Left lung (tissue), 10 donors: ENCODE measurements around the gene RFTN1. TPM values are rescaled to one million over a fixed set of nuclear protein-coding genes. Genes with fewer than 3 reads are reported as not detected.
A peak's percentile ranks its signal among the peaks of the same experiment; 100 is the strongest.

ENCODE experiments used
- ATAC-seq: fragments of 200-7000 bp; cut with Tn5 transposase; one replicate; pipeline ENCODE4 v1.9.1; 2020; ENCODE audit warnings: moderate library complexity
- DNase-seq, 4 donors: peaks; one replicate each; pipeline ENCODE4 v3.0.0-alpha.2; 2013 to 2020
- H3K27ac ChIP-seq, 2 donors: fragments of 200-600 bp; sonication (generic) in 1 of 2; one replicate each; pipeline versions ENCODE4 v1.5.0 to v1.8.0; 2020 to 2021
- H3K27me3 ChIP-seq, 2 donors: fragments of 200-600 bp; sonication (generic) in 1 of 2; one replicate each; pipeline versions ENCODE4 v1.5.0 to v1.8.0; 2020 to 2021
- H3K36me3 ChIP-seq, 2 donors: fragments of 200-600 bp; sonication (generic) in 1 of 2; one replicate each; pipeline versions ENCODE4 v1.5.0 to v1.8.0; 2020 to 2021
- H3K4me1 ChIP-seq, 2 donors: fragments of 200-600 bp; one replicate each; pipeline ENCODE4 v1.8.0; 2021
- H3K4me3 ChIP-seq, 2 donors: fragments of 200-600 bp; sonication (generic) in 1 of 2; one replicate each; pipeline versions ENCODE4 v1.5.0 to v1.8.0; 2020 to 2021; ENCODE audit warnings: mild to moderate bottlenecking in 1 of 2
- H3K9me3 ChIP-seq, 2 donors: fragments of 200-600 bp; sonication (generic) in 1 of 2; one replicate each; pipeline versions ENCODE4 v1.5.0 to v1.8.0; 2020 to 2021
- intact Hi-C, 2 donors: fragments of 100-400 bp; cut with DNase I; formaldehyde crosslinking; loops; one replicate each; pipeline versions ENCODE4 v1.11.2 to v1.14.2; 2022
- polyA plus RNA-seq, 6 donors: library from polyadenylated mRNA; unstranded; fragments of 120-200 nt; gene quantifications; one replicate each; pipeline ENCODE4 v1.2.1, GENCODE V29; 2013; ENCODE audit not compliant: insufficient read length in 6 of 6
- total RNA-seq, 2 donors: library from RNA; stranded (reverse); fragmentation: NEBNext Ultra II Directional; extraction: Animal tissue kit (Norgen Biotek cat#: 25700); gene quantifications; one replicate each; pipeline ENCODE4 v1.2.1, GENCODE V29; 2021
- TF ChIP-seq, protein P1 (sequence below), 2 donors: fragments of 200-600 bp; sonication (generic) in 1 of 2; IDR thresholded peaks; one replicate each; pipeline versions ENCODE4 v1.5.0 to v1.8.0; 2021; ENCODE audit warnings: antibody characterized with exemption in 2 of 2
- donor health status: DM: no; HTN: yes; CAD: no.
- donor health status: DM: no; HTN: no; CAD: no.

The RFTN1 gene
- total and polyA plus RNA-seq, 8 donors = 47.2 to 85.1 (median 67.6) TPM

DNA sequence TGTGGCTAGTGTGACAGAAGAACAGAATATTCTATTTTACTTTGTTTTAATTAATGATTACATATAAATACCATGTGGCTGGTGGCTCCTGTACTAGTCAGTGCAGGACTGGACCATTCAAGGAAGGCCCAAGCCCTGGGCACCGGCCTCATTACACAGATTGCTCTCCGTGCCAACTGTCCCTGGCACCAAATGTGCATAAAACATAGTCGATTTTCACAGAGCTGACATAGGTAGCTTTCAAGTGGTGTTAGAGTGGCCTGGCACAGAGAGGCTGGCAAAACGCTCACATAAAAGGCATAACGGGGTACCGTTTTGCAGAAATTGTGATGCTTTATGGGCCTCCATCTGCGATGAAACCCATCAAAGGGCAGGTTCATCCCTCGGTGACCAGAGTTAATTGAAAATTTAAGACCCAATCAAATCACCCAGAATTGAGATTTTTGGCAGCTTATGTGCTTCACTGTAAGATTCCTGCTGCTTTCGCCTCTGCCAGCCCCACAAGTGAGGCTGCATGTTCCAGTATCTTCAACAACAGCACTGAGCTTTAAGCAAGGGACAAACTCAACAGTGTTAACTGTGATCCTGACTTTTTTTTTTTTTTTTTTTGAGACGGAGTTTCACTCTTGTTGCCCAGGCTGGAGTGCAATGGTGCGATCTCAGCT is 25.9 kb downstream of the RFTN1 start:
- H3K27me3 ChIP-seq = no peaks in the 10 kb centered on the region
- DNase-seq = no peak
- no peak overlapping the region for H3K4me3 ChIP-seq
- TF ChIP-seq, protein P1, sequence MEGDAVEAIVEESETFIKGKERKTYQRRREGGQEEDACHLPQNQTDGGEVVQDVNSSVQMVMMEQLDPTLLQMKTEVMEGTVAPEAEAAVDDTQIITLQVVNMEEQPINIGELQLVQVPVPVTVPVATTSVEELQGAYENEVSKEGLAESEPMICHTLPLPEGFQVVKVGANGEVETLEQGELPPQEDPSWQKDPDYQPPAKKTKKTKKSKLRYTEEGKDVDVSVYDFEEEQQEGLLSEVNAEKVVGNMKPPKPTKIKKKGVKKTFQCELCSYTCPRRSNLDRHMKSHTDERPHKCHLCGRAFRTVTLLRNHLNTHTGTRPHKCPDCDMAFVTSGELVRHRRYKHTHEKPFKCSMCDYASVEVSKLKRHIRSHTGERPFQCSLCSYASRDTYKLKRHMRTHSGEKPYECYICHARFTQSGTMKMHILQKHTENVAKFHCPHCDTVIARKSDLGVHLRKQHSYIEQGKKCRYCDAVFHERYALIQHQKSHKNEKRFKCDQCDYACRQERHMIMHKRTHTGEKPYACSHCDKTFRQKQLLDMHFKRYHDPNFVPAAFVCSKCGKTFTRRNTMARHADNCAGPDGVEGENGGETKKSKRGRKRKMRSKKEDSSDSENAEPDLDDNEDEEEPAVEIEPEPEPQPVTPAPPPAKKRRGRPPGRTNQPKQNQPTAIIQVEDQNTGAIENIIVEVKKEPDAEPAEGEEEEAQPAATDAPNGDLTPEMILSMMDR (IDR thresholded peaks at IDR 0.05) = no peak
- H3K9me3 ChIP-seq = no peaks in the 10 kb centered on the region
- H3K27ac ChIP-seq = no peak overlapping the region
- peaks cover 19 to 33% of the 10 kb centered on the region in 2 donors for H3K4me1 ChIP-seq
- peaks cover 0 to 16% of the 10 kb centered on the region in 2 donors for H3K36me3 ChIP-seq
- intact Hi-C loops = no loop called here
- no peak for ATAC-seq

DNA sequence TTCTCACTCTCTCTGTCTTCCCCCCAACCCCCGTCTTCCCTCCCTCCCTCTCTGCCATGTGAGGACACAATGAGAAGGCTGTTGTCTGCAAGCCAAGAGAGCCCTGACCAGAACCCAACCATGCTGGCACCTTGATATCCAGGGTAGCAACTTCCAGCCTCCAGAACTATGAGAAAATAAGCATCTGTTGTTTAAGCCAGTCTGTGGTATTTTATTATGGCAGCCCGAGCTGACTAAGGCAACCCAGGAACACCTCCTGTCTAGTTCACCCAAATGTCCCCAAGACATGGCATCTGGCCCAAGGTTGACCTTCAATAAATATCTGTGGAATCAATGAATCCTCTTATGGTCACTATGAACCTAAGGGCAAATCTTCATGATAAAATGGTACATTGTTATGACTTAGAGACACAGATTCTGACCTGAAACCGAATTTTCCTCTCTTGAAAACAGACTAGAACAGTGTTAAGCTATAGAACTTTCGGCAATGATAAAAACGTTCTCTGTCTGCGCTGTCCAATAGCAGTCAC is 26.5 kb downstream of the RFTN1 start:
- Histone ChIP-seq H3K9me3 (no peaks in the 10 kb centered on the region), H3K4me1 (peaks cover 24 to 39% of the 10 kb centered on the region in 2 donors), H3K27ac (no peak overlapping the region), H3K4me3 (no peak overlapping the region), H3K27me3 (no peaks in the 10 kb centered on the region), H3K36me3 (peaks cover 0 to 9% of the 10 kb centered on the region in 2 donors)
- DNase-seq (no peak), ATAC-seq (no peak)
- intact Hi-C loops = no loop called here
- TF ChIP-seq, protein P1 (IDR thresholded peaks at IDR 0.05) = no peak

GRCh38 chr3:16486201-16486600 is 27.3 kb downstream of the RFTN1 start:
- TF ChIP-seq, protein P1 (IDR thresholded peaks at IDR 0.05) = no peak
- intact Hi-C loops = no loop called here
- ATAC-seq = no peak

GRCh38 chr3:16485395-16485992 is 28.0 kb downstream of the RFTN1 start:
- Histone ChIP-seq H3K4me3 (no peak overlapping the region), H3K9me3 (no peaks in the 10 kb centered on the region), H3K27me3 (no peaks in the 10 kb centered on the region), H3K36me3 (no peaks in the 10 kb centered on the region), H3K4me1 (peaks cover 29 to 48% of the 10 kb centered on the region in 2 donors), H3K27ac (peak overlapping the region in 1 of 2 donors; percentile 39)
- TF ChIP-seq, protein P1 (IDR thresholded peaks at IDR 0.05) = no peak
- ATAC-seq (no peak), DNase-seq (no peak)
- intact Hi-C loops = no loop called here

More at GRCh38 chr3:16486201-16486600, 27.3 kb downstream of the RFTN1 start:
- DNase-seq = no peak
- Histone ChIP-seq H3K4me3 (no peak overlapping the region), H3K27ac (no peak overlapping the region), H3K9me3 (no peaks in the 10 kb centered on the region), H3K36me3 (peaks cover 0 to 1% of the 10 kb centered on the region in 2 donors), H3K4me1 (peaks cover 29 to 47% of the 10 kb centered on the region in 2 donors), H3K27me3 (no peaks in the 10 kb centered on the region)

GRCh38 chr3:16484984-16485383 is 28.5 kb downstream of the RFTN1 start:
- H3K27me3 ChIP-seq = no peaks in the 10 kb centered on the region
- ATAC-seq (no peak), DNase-seq (no peak)
- no peak overlapping the region for H3K4me3 ChIP-seq
- H3K36me3 ChIP-seq = no peaks in the 10 kb centered on the region
- intact Hi-C loops = no loop called here
- H3K27ac ChIP-seq = peak overlapping the region; percentile 7 to 39
- TF ChIP-seq, protein P1 (IDR thresholded peaks at IDR 0.05) = no peak
- H3K9me3 ChIP-seq = no peaks in the 10 kb centered on the region
- H3K4me1 ChIP-seq = peaks cover 33 to 43% of the 10 kb centered on the region in 2 donors
